Liver (tissue), 9 donors: ENCODE data around the gene TMTC2. TPM values are rescaled to one million over a fixed set of nuclear protein-coding genes. Genes with fewer than 3 reads are reported as not detected.

ENCODE experiments used
- DNase-seq: peaks from one replicate; pipeline ENCODE4 v3.0.0-alpha.2; 2017; ENCODE audit warnings: low spot score
- H3K27ac ChIP-seq, 2 donors: one replicate each; pipeline ENCODE4 v1.7.0; 2013; ENCODE audit warnings: inconsistent platforms in 2 of 2, low read length in 2 of 2, control low read depth in 1 of 2, low read depth in 1 of 2, mild to moderate bottlenecking in 1 of 2
- H3K27me3 ChIP-seq, 4 donors: one replicate each; pipeline versions ENCODE4 v1.6.1 to v1.7.0; 2013; ENCODE audit warnings: low read length in 3 of 4, inconsistent platforms in 1 of 4, mild to moderate bottlenecking in 1 of 4, moderate library complexity in 1 of 4; ENCODE audit not compliant: control insufficient read depth in 4 of 4, insufficient read depth in 4 of 4
- H3K36me3 ChIP-seq, 4 donors: one replicate each; pipeline versions ENCODE4 v1.6.1 to v1.7.0; 2013; ENCODE audit warnings: low read length in 3 of 4, mild to moderate bottlenecking in 3 of 4, low read depth in 1 of 4, moderate library complexity in 1 of 4; ENCODE audit not compliant: control insufficient read depth in 4 of 4, insufficient read depth in 3 of 4
- H3K4me1 ChIP-seq, 4 donors: one replicate each; pipeline versions ENCODE4 v1.6.1 to v1.7.0; 2013; ENCODE audit warnings: low read length in 3 of 4, mild to moderate bottlenecking in 3 of 4, moderate library complexity in 1 of 4; ENCODE audit not compliant: control insufficient read depth in 4 of 4, insufficient read depth in 4 of 4
- H3K4me3 ChIP-seq, 3 donors: one replicate each; pipeline versions ENCODE4 v1.6.1 to v1.7.0; 2013; ENCODE audit warnings: low read length in 3 of 3, control low read depth in 1 of 3, low read depth in 1 of 3, mild to moderate bottlenecking in 1 of 3
- H3K9ac ChIP-seq, 2 donors: one replicate each; pipeline ENCODE4 v1.7.0; 2013; ENCODE audit warnings: low read length in 2 of 2, mild to moderate bottlenecking in 2 of 2, moderate library complexity in 2 of 2, control low read depth in 1 of 2, low read depth in 1 of 2
- H3K9me3 ChIP-seq, 4 donors: one replicate each; pipeline versions ENCODE4 v1.6.1 to v1.7.0; 2013; ENCODE audit warnings: low read length in 3 of 4; ENCODE audit not compliant: control insufficient read depth in 4 of 4
- EGR1 ChIP-seq, 2 donors: IDR thresholded peaks; 2 replicates each; pipeline ENCODE4 v1.6.1; 2016 to 2018; ENCODE audit warnings: antibody characterized with exemption in 2 of 2, low read depth in 2 of 2
- FOXA1 ChIP-seq: IDR thresholded peaks from 2 replicates; pipeline ENCODE4 v1.6.1; 2016; ENCODE audit warnings: antibody characterized with exemption
- FOXA2 ChIP-seq: IDR thresholded peaks from 2 replicates; pipeline ENCODE4 v1.6.1; 2016; ENCODE audit warnings: antibody characterized with exemption
- GABPA ChIP-seq, 2 donors: IDR thresholded peaks in 1 of 2; conservative IDR thresholded peaks in 1 of 2; 2 replicates each; pipeline ENCODE4 v1.6.1; 2016; ENCODE audit warnings: antibody characterized with exemption in 2 of 2, mild to moderate bottlenecking in 1 of 2, moderate library complexity in 1 of 2
- HNF4A ChIP-seq, 2 donors: conservative IDR thresholded peaks; 2 replicates each; pipeline ENCODE4 v1.6.1; 2016; ENCODE audit warnings: antibody characterized with exemption in 2 of 2, mild to moderate bottlenecking in 2 of 2
- HNF4G ChIP-seq: IDR thresholded peaks from 2 replicates; pipeline ENCODE4 v1.6.1; 2016; ENCODE audit warnings: antibody characterized with exemption
- JUND ChIP-seq, 2 donors: IDR thresholded peaks; 2 replicates each; pipeline ENCODE4 v1.6.1; 2016; ENCODE audit warnings: antibody characterized with exemption in 2 of 2
- NR2F2 ChIP-seq: IDR thresholded peaks from 2 replicates; pipeline ENCODE4 v1.6.1; 2016; ENCODE audit warnings: antibody characterized with exemption
- RAD21 ChIP-seq, 2 donors: IDR thresholded peaks; 2 replicates each; pipeline ENCODE4 v1.6.1; 2016; ENCODE audit warnings: antibody characterized with exemption in 2 of 2, mild to moderate bottlenecking in 2 of 2
- RXRA ChIP-seq, 2 donors: IDR thresholded peaks; 2 replicates each; pipeline ENCODE4 v1.6.1; 2017 to 2018; ENCODE audit warnings: antibody characterized with exemption in 2 of 2, mild to moderate bottlenecking in 1 of 2
- SP1 ChIP-seq: IDR thresholded peaks from 2 replicates; pipeline ENCODE4 v1.6.1; 2018; ENCODE audit warnings: antibody characterized with exemption, mild to moderate bottlenecking
- TAF1 ChIP-seq: conservative IDR thresholded peaks from 2 replicates; pipeline ENCODE4 v1.6.1; 2016; ENCODE audit warnings: antibody characterized with exemption, mild to moderate bottlenecking
- YY1 ChIP-seq: IDR thresholded peaks from 2 replicates; pipeline ENCODE4 v1.6.1; 2016; ENCODE audit warnings: antibody characterized with exemption, mild to moderate bottlenecking
- WGBS: extraction: QIAGEN DNeasy Blood & Tissue Kit; methylation state at CpG from one replicate; pipeline ENCODE4 v1.1.7; 2013; 5-methylcytosine and 5-hydroxymethylcytosine counted together
- polyA plus RNA-seq, 2 donors: library from polyadenylated mRNA; stranded (reverse) in 1 of 2; unstranded in 1 of 2; fragments of 200-250 nt in 1 of 2; fragments of >200 nt in 1 of 2; fragmentation: Nextera tagmentation in 1 of 2; extraction: Ambion mirVana in 1 of 2; gene quantifications; one replicate each; pipeline versions ENCODE4 v1.2.1 to v1.2.3, GENCODE V29; 2013 to 2015
- total RNA-seq, 2 donors: library from RNA; depleted of rRNA; stranded (reverse); fragments of >200 nt; gene quantifications; one replicate each; pipeline ENCODE4 v1.2.3, GENCODE V29; 2014
- TF ChIP-seq, protein P1 (sequence below): IDR thresholded peaks from 2 replicates; pipeline ENCODE4 v1.6.1; 2016; ENCODE audit warnings: antibody characterized with exemption
- TF ChIP-seq, protein P2 (sequence below): fragments of 150-350 bp; IDR thresholded peaks from 2 replicates; pipeline ENCODE4 v1.5.1; 2017; ENCODE audit warnings: improper control_type of control experiment, low read depth, low read length; ENCODE audit not compliant: missing input control
- TF ChIP-seq, protein P3 (sequence below): IDR thresholded peaks from 2 replicates; pipeline ENCODE4 v1.6.1; 2016; ENCODE audit warnings: antibody characterized with exemption
- TF ChIP-seq, protein P4 (sequence below): IDR thresholded peaks from 2 replicates; pipeline ENCODE4 v1.6.1; 2016; ENCODE audit warnings: antibody characterized with exemption
- TF ChIP-seq, protein P5 (sequence below): IDR thresholded peaks from 2 replicates; pipeline ENCODE4 v1.6.1; 2016; ENCODE audit warnings: antibody characterized with exemption, mild to moderate bottlenecking
- donor health status: healthy.
- donor health status: healthy.
- donor health status: healthy.
- donor health status: healthy.
- donor health status: healthy.

The TMTC2 gene
- total and polyA plus RNA-seq, 4 donors: 0.36 to 3.0 (median 0.61) TPM

- no peaks in the 10 kb centered on the region for H3K27me3 ChIP-seq
- no peak overlapping the region for H3K4me3 ChIP-seq
- DNase-seq: no peak
- H3K36me3 ChIP-seq: no peaks in the 10 kb centered on the region
- no peaks in the 10 kb centered on the region for H3K4me1 ChIP-seq
- H3K9ac ChIP-seq: no peak overlapping the region
- TF ChIP-seq FOXA1 (no peak), NR2F2 (no peak), GABPA (IDR thresholded peaks at IDR 0.05 in 1 of 2, conservative IDR thresholded peaks at IDR 0.05 in 1 of 2) (no peak), RXRA (IDR thresholded peaks at IDR 0.05) (no peak), YY1 (no peak), JUND (IDR thresholded peaks at IDR 0.05) (no peak), EGR1 (IDR thresholded peaks at IDR 0.05; ENCODE audit: low read depth in 2 of 2) (no peak), FOXA2 (no peak), HNF4A (conservative IDR thresholded peaks at IDR 0.05) (no peak), TAF1 (no peak), HNF4G (no peak), RAD21 (IDR thresholded peaks at IDR 0.05) (no peak), SP1 (no peak)
- TF ChIP-seq, protein P1, sequence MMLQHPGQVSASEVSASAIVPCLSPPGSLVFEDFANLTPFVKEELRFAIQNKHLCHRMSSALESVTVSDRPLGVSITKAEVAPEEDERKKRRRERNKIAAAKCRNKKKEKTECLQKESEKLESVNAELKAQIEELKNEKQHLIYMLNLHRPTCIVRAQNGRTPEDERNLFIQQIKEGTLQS: no peak
- TF ChIP-seq, protein P2, sequence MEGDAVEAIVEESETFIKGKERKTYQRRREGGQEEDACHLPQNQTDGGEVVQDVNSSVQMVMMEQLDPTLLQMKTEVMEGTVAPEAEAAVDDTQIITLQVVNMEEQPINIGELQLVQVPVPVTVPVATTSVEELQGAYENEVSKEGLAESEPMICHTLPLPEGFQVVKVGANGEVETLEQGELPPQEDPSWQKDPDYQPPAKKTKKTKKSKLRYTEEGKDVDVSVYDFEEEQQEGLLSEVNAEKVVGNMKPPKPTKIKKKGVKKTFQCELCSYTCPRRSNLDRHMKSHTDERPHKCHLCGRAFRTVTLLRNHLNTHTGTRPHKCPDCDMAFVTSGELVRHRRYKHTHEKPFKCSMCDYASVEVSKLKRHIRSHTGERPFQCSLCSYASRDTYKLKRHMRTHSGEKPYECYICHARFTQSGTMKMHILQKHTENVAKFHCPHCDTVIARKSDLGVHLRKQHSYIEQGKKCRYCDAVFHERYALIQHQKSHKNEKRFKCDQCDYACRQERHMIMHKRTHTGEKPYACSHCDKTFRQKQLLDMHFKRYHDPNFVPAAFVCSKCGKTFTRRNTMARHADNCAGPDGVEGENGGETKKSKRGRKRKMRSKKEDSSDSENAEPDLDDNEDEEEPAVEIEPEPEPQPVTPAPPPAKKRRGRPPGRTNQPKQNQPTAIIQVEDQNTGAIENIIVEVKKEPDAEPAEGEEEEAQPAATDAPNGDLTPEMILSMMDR: no peak
- TF ChIP-seq, protein P3, sequence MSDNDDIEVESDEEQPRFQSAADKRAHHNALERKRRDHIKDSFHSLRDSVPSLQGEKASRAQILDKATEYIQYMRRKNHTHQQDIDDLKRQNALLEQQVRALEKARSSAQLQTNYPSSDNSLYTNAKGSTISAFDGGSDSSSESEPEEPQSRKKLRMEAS: no peak
- TF ChIP-seq, protein P4, sequence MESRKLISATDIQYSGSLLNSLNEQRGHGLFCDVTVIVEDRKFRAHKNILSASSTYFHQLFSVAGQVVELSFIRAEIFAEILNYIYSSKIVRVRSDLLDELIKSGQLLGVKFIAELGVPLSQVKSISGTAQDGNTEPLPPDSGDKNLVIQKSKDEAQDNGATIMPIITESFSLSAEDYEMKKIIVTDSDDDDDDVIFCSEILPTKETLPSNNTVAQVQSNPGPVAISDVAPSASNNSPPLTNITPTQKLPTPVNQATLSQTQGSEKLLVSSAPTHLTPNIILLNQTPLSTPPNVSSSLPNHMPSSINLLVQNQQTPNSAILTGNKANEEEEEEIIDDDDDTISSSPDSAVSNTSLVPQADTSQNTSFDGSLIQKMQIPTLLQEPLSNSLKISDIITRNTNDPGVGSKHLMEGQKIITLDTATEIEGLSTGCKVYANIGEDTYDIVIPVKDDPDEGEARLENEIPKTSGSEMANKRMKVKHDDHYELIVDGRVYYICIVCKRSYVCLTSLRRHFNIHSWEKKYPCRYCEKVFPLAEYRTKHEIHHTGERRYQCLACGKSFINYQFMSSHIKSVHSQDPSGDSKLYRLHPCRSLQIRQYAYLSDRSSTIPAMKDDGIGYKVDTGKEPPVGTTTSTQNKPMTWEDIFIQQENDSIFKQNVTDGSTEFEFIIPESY: no peak
- TF ChIP-seq, protein P5, sequence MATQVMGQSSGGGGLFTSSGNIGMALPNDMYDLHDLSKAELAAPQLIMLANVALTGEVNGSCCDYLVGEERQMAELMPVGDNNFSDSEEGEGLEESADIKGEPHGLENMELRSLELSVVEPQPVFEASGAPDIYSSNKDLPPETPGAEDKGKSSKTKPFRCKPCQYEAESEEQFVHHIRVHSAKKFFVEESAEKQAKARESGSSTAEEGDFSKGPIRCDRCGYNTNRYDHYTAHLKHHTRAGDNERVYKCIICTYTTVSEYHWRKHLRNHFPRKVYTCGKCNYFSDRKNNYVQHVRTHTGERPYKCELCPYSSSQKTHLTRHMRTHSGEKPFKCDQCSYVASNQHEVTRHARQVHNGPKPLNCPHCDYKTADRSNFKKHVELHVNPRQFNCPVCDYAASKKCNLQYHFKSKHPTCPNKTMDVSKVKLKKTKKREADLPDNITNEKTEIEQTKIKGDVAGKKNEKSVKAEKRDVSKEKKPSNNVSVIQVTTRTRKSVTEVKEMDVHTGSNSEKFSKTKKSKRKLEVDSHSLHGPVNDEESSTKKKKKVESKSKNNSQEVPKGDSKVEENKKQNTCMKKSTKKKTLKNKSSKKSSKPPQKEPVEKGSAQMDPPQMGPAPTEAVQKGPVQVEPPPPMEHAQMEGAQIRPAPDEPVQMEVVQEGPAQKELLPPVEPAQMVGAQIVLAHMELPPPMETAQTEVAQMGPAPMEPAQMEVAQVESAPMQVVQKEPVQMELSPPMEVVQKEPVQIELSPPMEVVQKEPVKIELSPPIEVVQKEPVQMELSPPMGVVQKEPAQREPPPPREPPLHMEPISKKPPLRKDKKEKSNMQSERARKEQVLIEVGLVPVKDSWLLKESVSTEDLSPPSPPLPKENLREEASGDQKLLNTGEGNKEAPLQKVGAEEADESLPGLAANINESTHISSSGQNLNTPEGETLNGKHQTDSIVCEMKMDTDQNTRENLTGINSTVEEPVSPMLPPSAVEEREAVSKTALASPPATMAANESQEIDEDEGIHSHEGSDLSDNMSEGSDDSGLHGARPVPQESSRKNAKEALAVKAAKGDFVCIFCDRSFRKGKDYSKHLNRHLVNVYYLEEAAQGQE: no peak
- H3K27ac ChIP-seq: no peak overlapping the region
- 82% methylated on average over 2 of the region's 2 CpGs for WGBS
- no peaks in the 10 kb centered on the region for H3K9me3 ChIP-seq
Observed at GRCh38 chr12:83147341-83147740, 460.6 kb downstream of the TMTC2 start.
